HUES64 (cell line): ENCODE results near the gene TRRAP.

Experiments
- H3K27ac ChIP-seq: 2 replicates; pipeline ENCODE4 v1.7.0; 2013; ENCODE audit warnings: low read depth, low read length, inconsistent platforms
- H3K27me3 ChIP-seq: 2 replicates; pipeline ENCODE4 v1.6.1; 2013; ENCODE audit warnings: mild to moderate bottlenecking, low read length; ENCODE audit not compliant: insufficient read depth
- H3K36me3 ChIP-seq: 2 replicates; pipeline ENCODE4 v1.6.1; 2013; ENCODE audit warnings: mild to moderate bottlenecking, low read length; ENCODE audit not compliant: insufficient read depth
- H3K4me1 ChIP-seq: 2 replicates; pipeline ENCODE4 v1.6.1; 2013; ENCODE audit warnings: mild to moderate bottlenecking, low read length, moderate library complexity; ENCODE audit not compliant: insufficient read depth
- H3K4me3 ChIP-seq: 2 replicates; pipeline ENCODE4 v1.5.1; 2013; ENCODE audit warnings: mild to moderate bottlenecking, low read length, moderate library complexity
- H3K9ac ChIP-seq: 2 replicates; pipeline ENCODE4 v1.6.1; 2013; ENCODE audit warnings: mild to moderate bottlenecking, low read depth, low read length
- H3K9me3 ChIP-seq: 2 replicates; pipeline ENCODE4 v1.6.1; 2013; ENCODE audit warnings: low read depth, low read length; ENCODE audit not compliant: insufficient read depth
- WGBS: fragments of 150-250, 120-280 bp; methylation state at CpG from one replicate; pipeline ENCODE4 v1.1.7; 2013; ENCODE audit warnings: missing lambda C conversion rate; 5-methylcytosine and 5-hydroxymethylcytosine counted together

The TRRAP gene

DNA sequence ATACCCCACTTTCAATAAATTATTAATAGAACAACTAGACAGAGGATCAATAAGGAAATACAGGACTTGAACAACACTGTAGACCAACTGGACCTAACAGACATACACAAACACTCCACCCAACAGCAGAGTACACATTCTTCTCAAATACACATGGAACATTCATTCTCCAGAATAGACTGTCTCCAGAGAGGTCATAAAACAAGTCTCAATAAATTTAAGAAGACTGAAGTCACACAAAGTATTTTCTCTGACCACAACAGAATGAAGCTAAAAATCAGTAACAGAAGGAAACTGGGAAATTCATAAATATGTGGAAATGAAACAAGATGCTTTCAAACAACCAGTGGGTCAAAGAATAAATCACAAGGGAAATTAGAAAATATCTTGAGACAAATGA is 145.7 kb downstream of the TRRAP start:
- Histone ChIP-seq H3K27me3 (no peaks in the 10 kb centered on the region), H3K9me3 (no peaks in the 10 kb centered on the region), H3K9ac (no peak overlapping the region), H3K36me3 (peaks cover 38% of the 10 kb centered on the region), H3K27ac (no peak overlapping the region), H3K4me1 (no peaks in the 10 kb centered on the region), H3K4me3 (no peak overlapping the region)

GRCh38 chr7:99027241-99027640 is 148.9 kb downstream of the TRRAP start:
- Histone ChIP-seq H3K36me3 (peaks cover 51% of the 10 kb centered on the region), H3K27me3 (no peaks in the 10 kb centered on the region), H3K9ac (no peak overlapping the region), H3K4me3 (no peak overlapping the region), H3K27ac (no peak overlapping the region), H3K9me3 (no peaks in the 10 kb centered on the region), H3K4me1 (no peaks in the 10 kb centered on the region)
- WGBS: 96% methylated on average over 3 of the region's 3 CpGs

- Histone ChIP-seq H3K4me3 (no peak overlapping the region), H3K27ac (no peak overlapping the region), H3K27me3 (no peaks in the 10 kb centered on the region), H3K4me1 (no peaks in the 10 kb centered on the region), H3K9ac (no peak overlapping the region), H3K36me3 (peaks cover 55% of the 10 kb centered on the region), H3K9me3 (no peaks in the 10 kb centered on the region)
- 94% methylated on average over 20 of the region's 20 CpGs for WGBS
These were observed 149.5 kb downstream of the TRRAP start for GRCh38 chr7:99027841-99028240.

DNA sequence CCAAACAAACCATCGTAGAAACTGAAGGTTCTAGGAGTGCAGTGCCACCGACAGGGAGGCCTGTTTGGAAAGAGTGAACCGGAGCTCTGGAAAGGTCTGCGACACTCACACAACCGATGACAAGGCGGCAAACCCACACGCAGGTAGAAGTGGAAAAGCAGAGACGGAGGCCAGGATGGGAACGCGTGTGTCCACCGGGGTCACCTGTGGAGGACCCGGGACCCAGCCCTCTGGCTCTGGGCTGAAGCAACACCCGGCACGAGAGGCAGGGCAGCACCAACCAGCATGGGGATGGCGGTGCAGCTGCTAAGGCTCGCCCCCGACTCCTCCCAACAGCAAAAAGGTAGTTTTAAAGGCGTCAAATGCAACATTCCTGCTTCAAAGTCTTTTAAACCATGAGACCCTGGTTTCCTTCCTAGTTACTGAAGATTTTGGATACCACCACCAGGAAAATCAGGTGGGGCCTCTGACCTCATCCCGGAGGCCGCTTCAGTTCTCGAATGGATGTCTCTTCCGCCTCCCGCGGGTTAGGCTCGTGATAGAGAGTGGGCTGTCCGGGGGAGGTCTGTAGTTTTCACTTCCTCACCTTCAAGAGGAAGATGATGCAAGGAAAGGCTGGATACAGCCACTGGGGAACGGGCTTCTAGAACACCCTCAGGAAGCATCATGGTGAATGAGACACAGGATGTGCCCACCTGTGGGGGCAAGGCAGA is 150.1 kb downstream of the TRRAP start:
- H3K27ac ChIP-seq: no peak overlapping the region
- H3K4me1 ChIP-seq: no peaks in the 10 kb centered on the region
- peaks cover 60% of the 10 kb centered on the region for H3K36me3 ChIP-seq
- 97% methylated on average over 27 of the region's 27 CpGs for WGBS
- no peaks in the 10 kb centered on the region for H3K27me3 ChIP-seq
- H3K9me3 ChIP-seq: no peaks in the 10 kb centered on the region
- no peak overlapping the region for H3K4me3 ChIP-seq
- no peak overlapping the region for H3K9ac ChIP-seq

GRCh38 chr7:99029466-99030435 is 151.4 kb downstream of the TRRAP start:
- Histone ChIP-seq H3K9me3 (no peaks in the 10 kb centered on the region), H3K4me3 (no peak overlapping the region), H3K9ac (no peak overlapping the region), H3K27ac (no peak overlapping the region), H3K27me3 (no peaks in the 10 kb centered on the region), H3K4me1 (no peaks in the 10 kb centered on the region), H3K36me3 (peaks cover 73% of the 10 kb centered on the region)
- WGBS: 93% methylated on average over 9 of the region's 9 CpGs

DNA sequence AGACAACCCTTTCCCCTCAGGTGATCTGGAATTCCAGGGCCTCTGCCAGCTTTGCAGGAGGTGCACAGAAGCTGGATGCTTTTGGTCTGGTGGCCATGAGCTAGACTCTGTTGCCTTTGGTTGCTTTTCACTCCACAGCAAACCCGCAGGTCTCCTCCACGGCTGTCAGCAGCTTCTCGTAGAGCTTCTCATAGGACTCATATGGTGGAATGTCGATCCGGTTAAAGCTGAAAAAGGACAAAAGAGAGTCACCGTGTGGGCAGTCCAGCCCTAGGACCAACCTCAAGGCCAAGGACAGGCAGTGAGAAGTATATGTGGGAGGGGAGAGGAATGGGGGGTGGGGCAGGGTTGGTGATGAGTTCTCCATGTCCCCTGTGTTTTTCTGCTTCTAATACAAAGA is 152.1 kb downstream of the TRRAP start:
- Histone ChIP-seq H3K9me3 (no peaks in the 10 kb centered on the region), H3K4me3 (no peak overlapping the region), H3K4me1 (no peaks in the 10 kb centered on the region), H3K36me3 (peaks cover 80% of the 10 kb centered on the region), H3K9ac (no peak overlapping the region), H3K27ac (no peak overlapping the region), H3K27me3 (no peaks in the 10 kb centered on the region)
- 95% methylated on average over 6 of the region's 6 CpGs for WGBS

DNA sequence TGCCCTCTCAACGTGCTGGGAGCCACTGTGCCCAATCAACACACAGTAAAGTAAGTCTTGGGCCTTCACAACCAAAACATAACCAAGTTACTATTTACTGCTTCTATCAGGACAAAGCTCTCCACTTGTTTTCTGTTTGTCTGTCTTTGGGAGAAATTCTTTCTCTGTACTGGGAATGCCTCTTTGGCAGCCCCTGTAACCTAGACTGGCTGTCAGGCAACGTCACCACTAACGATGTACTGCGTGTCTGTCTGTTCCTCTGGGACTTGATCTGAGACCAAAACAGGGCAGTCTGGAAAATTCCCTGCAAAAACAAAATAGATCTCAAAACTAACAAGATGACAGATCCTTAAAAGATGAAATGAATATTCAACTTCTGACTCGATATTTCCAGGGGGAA is 152.6 kb downstream of the TRRAP start:
- H3K4me3 ChIP-seq: no peak overlapping the region
- H3K9me3 ChIP-seq: no peaks in the 10 kb centered on the region
- H3K4me1 ChIP-seq: no peaks in the 10 kb centered on the region
- 96% methylated on average over 5 of the region's 5 CpGs for WGBS
- no peaks in the 10 kb centered on the region for H3K27me3 ChIP-seq
- peaks cover 85% of the 10 kb centered on the region for H3K36me3 ChIP-seq
- H3K9ac ChIP-seq: no peak overlapping the region
- no peak overlapping the region for H3K27ac ChIP-seq

DNA sequence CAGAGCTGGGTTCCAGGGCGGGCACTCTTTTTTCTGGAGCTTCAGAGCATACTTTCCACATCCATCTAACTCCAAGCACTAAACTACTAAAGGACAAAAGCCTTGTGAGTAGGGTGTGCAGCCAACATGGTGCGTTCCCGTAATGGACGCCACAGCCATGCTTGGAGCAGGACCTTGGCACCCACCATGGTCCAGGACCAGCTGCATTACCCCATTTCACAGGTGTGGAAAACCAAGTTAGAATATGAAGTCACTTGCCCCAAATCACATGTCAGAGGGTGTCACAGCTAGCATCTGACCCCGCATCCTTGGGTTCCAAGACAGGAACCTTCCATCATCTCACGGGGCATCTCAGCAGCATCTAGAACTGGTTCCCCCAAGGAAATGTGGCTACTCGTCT is 153.2 kb downstream of the TRRAP start:
- 96% methylated on average over 7 of the region's 7 CpGs for WGBS
- peaks cover 90% of the 10 kb centered on the region for H3K36me3 ChIP-seq
- no peaks in the 10 kb centered on the region for H3K4me1 ChIP-seq

DNA sequence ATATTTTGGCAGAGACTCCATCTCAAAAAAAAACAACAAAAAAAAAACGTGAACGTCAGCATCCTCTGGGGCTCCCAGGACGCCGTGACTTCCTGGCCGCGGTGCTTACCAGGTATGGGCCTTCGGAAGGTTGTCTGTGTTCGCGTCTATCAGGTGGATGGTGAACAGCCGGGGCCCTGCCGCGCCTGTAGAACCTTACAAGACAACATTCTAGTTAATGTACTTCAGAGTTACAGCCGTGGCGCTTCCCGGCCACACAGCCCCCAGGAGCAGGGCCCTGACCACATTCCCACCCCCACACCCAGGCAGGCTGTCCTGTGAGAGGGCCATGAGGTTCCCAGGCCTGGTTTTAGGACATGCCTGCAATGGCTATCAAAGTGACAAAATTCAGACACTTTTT is 154.6 kb downstream of the TRRAP start:
- Histone ChIP-seq H3K9ac (no peak overlapping the region; the same call in 1 of the 2 replicates), H3K4me1 (no peaks in the 10 kb centered on the region), H3K36me3 (peaks cover 94% of the 10 kb centered on the region), H3K4me3 (no peak overlapping the region), H3K27me3 (no peaks in the 10 kb centered on the region), H3K9me3 (no peaks in the 10 kb centered on the region), H3K27ac (no peak overlapping the region)
- 91% methylated on average over 15 of the region's 15 CpGs for WGBS

More for the DNA sequence above, 153.2 kb downstream of the TRRAP start:
- no peak overlapping the region for H3K4me3 ChIP-seq
- no peak overlapping the region for H3K9ac ChIP-seq
- H3K27me3 ChIP-seq: no peaks in the 10 kb centered on the region
- H3K27ac ChIP-seq: no peak overlapping the region
- no peaks in the 10 kb centered on the region for H3K9me3 ChIP-seq

GRCh38 chr7:99033765-99034164 is 155.4 kb downstream of the TRRAP start:
- no peaks in the 10 kb centered on the region for H3K9me3 ChIP-seq
- no peak overlapping the region for H3K27ac ChIP-seq
- no peak overlapping the region for H3K9ac ChIP-seq
- 99% methylated on average over 4 of the region's 4 CpGs for WGBS
- no peak overlapping the region for H3K4me3 ChIP-seq
- peaks cover 94% of the 10 kb centered on the region for H3K36me3 ChIP-seq
- no peaks in the 10 kb centered on the region for H3K4me1 ChIP-seq
- no peaks in the 10 kb centered on the region for H3K27me3 ChIP-seq

GRCh38 chr7:99034932-99035722 is 156.8 kb downstream of the TRRAP start:
- no peaks in the 10 kb centered on the region for H3K27me3 ChIP-seq
- no peak overlapping the region for H3K27ac ChIP-seq
- no peak overlapping the region for H3K9ac ChIP-seq
- H3K4me1 ChIP-seq: no peaks in the 10 kb centered on the region
- no peak overlapping the region for H3K4me3 ChIP-seq
- H3K36me3 ChIP-seq: peaks cover 88% of the 10 kb centered on the region
- H3K9me3 ChIP-seq: no peaks in the 10 kb centered on the region
- WGBS: 95% methylated on average over 30 of the region's 30 CpGs
